Stimulated activated naive CD4-positive, alpha-beta T cell treated with Interleukin-2 at 50 U/mL for 16 hours (primary cell): ENCODE results near the gene CSPG4.
"Not testable (repeated sequence)": the region's sequence is repeated elsewhere in the genome, so short reads cannot be mapped to it uniquely, and the experiment has no call there.

ENCODE experiments used
- DNase-seq: peaks from one replicate; lab custom pipeline; 2025; lab: John Stamatoyannopoulos, UW

CSPG4 gene

GRCh38 chr15:75648156-75649000 lies 64.3 kb downstream of the CSPG4 start:
- peak; percentile 5 for DNase-seq

GRCh38 chr15:75647370-75648155 lies 65.1 kb downstream of the CSPG4 start, which contains the start of gene SNX33:
SNX33 (plus strand) TSS chr15:75647912; CDS start chr15:75649103, 1,191 bp downstream.
- DNase-seq, result peak; percentile 56

GRCh38 chr15:75646944-75647364 lies 65.7 kb downstream of the CSPG4 start:
- DNase-seq, result no peak

GRCh38 chr15:75646112-75646943 lies 66.3 kb downstream of the CSPG4 start:
- no peak for DNase-seq

- no peak for DNase-seq
These were observed 68.3 kb downstream of the CSPG4 start for GRCh38 chr15:75644376-75644775.

- DNase-seq, result no peak
These were observed 71.0 kb downstream of the CSPG4 start for GRCh38 chr15:75641603-75642002.

GRCh38 chr15:75641179-75641503 lies 71.5 kb downstream of the CSPG4 start:
- DNase-seq, result no peak

- peak; percentile 50 for DNase-seq
These were observed 72.0 kb downstream of the CSPG4 start for GRCh38 chr15:75640483-75641178.

GRCh38 chr15:75639709-75640482 lies 72.8 kb downstream of the CSPG4 start, which contains the start of gene IMP3:
IMP3 (minus strand) TSS chr15:75640224; CDS start chr15:75640168, 56 bp downstream.
- peak; percentile 93 for DNase-seq

- no peak for DNase-seq
These were observed 73.4 kb downstream of the CSPG4 start for GRCh38 chr15:75639191-75639708.

GRCh38 chr15:75637245-75638009 lies 75.2 kb downstream of the CSPG4 start:
- DNase-seq, result no peak

- DNase-seq, result no peak
These were observed 76.6 kb downstream of the CSPG4 start for GRCh38 chr15:75636026-75636425.

- DNase-seq, result not testable (repeated sequence)
These were observed 78.7 kb downstream of the CSPG4 start for GRCh38 chr15:75633922-75634321.

GRCh38 chr15:75631935-75632334 lies 80.7 kb downstream of the CSPG4 start:
- DNase-seq, result no peak

GRCh38 chr15:75625542-75626347 lies 86.9 kb downstream of the CSPG4 start, which contains the start of gene SNUPN:
SNUPN (minus strand) TSS chr15:75625725; CDS start chr15:75621051, 4,674 bp downstream.
- peak; percentile 96 for DNase-seq
